Middle frontal gyrus (tissue), 1 donor: ENCODE data around the gene SYNPO2.
"Not testable (repeated sequence)": the region's sequence is repeated elsewhere in the genome, so short reads cannot be mapped to it uniquely, and the experiment has no call there.

Experiments used
- DNase-seq: peaks from one replicate; pipeline ENCODE4 v3.0.0-alpha.2; 2015; ENCODE audit warnings: low spot score; ENCODE audit errors: extremely low spot score

The SYNPO2 gene

GRCh38 chr4:118878507-118878906, 10.1 kb upstream of the SYNPO2 start:
- not testable (repeated sequence) for DNase-seq

GRCh38 chr4:118879409-118879808, 9.2 kb upstream of the SYNPO2 start:
- DNase-seq = no peak

GRCh38 chr4:118881512-118882146, 7.0 kb upstream of the SYNPO2 start:
- no peak for DNase-seq

GRCh38 chr4:118883861-118884260, 4.8 kb upstream of the SYNPO2 start:
- DNase-seq = no peak

GRCh38 chr4:118884716-118885115, 3.9 kb upstream of the SYNPO2 start:
- DNase-seq = no peak

- DNase-seq = no peak
Observed at GRCh38 chr4:118889312-118889691, 648 bp downstream of the SYNPO2 start.

- no peak for DNase-seq
Observed at GRCh38 chr4:118894034-118894433, 5.4 kb downstream of the SYNPO2 start.

GRCh38 chr4:118898221-118898620, 9.6 kb downstream of the SYNPO2 start:
- DNase-seq = no peak

GRCh38 chr4:118898684-118899138, 10.1 kb downstream of the SYNPO2 start:
- DNase-seq = no peak

GRCh38 chr4:118904418-118904817, 15.8 kb downstream of the SYNPO2 start:
- DNase-seq = no peak

GRCh38 chr4:118904935-118905334, 16.3 kb downstream of the SYNPO2 start:
- no peak for DNase-seq

- no peak for DNase-seq
Observed at GRCh38 chr4:118905566-118905965, 16.9 kb downstream of the SYNPO2 start.

- DNase-seq = no peak
Observed at GRCh38 chr4:118909173-118909956, 20.7 kb downstream of the SYNPO2 start.

GRCh38 chr4:118910221-118910620, 21.6 kb downstream of the SYNPO2 start:
- no peak for DNase-seq

GRCh38 chr4:118911238-118911703, 22.6 kb downstream of the SYNPO2 start:
- no peak for DNase-seq

- no peak for DNase-seq
Observed at GRCh38 chr4:118915468-118915867, 26.8 kb downstream of the SYNPO2 start.

- no peak for DNase-seq
Observed at GRCh38 chr4:118916691-118917289, 28.1 kb downstream of the SYNPO2 start.

- DNase-seq = no peak
Observed at GRCh38 chr4:118917582-118917981, 28.9 kb downstream of the SYNPO2 start.

GRCh38 chr4:118918388-118918787, 29.7 kb downstream of the SYNPO2 start:
- no peak for DNase-seq

GRCh38 chr4:118920247-118920646, 31.6 kb downstream of the SYNPO2 start:
- DNase-seq = no peak

- DNase-seq = no peak
Observed at GRCh38 chr4:118921786-118922185, 33.1 kb downstream of the SYNPO2 start.

GRCh38 chr4:118923891-118924290, 35.2 kb downstream of the SYNPO2 start:
- DNase-seq = no peak
